CD4-positive, alpha-beta T cell treated with Interleukin-10 for 1 hour (primary cell): ENCODE results near the gene MYMX.

Source experiments
- DNase-seq: peaks from one replicate; pipeline ENCODE4 v3.0.0-alpha.2; 2020

The MYMX gene

GRCh38 chr6:44234101-44235025 is 17.6 kb downstream of the MYMX start:
- no peak for DNase-seq

GRCh38 chr6:44235269-44235668 is 18.5 kb downstream of the MYMX start:
- no peak for DNase-seq

- DNase-seq: no peak
These were observed 19.3 kb downstream of the MYMX start for GRCh38 chr6:44235891-44236516.

GRCh38 chr6:44237021-44237812 is 20.5 kb downstream of the MYMX start:
- DNase-seq: peak; percentile 82

- peak; percentile 82 for DNase-seq
These were observed 21.2 kb downstream of the MYMX start for GRCh38 chr6:44237813-44238433.

- no peak for DNase-seq
These were observed 22.1 kb downstream of the MYMX start for GRCh38 chr6:44238687-44239350.

GRCh38 chr6:44243345-44243744 is 26.6 kb downstream of the MYMX start:
- DNase-seq: no peak

- no peak for DNase-seq
These were observed 28.7 kb downstream of the MYMX start for GRCh38 chr6:44245391-44245911.

GRCh38 chr6:44245912-44246662 is 29.4 kb downstream of the MYMX start:
- DNase-seq: peak; percentile 88

- peak; percentile 99 for DNase-seq
These were observed 30.1 kb downstream of the MYMX start, which contains the start of gene HSP90AB1 for GRCh38 chr6:44246663-44247337. Gene HSP90AB1, plus strand, starts transcription at chr6:44247101. Its CDS starts 1,529 bp downstream, at chr6:44248630.

GRCh38 chr6:44247338-44248302 is 30.9 kb downstream of the MYMX start:
- peak; percentile 89 for DNase-seq

GRCh38 chr6:44248579-44248978 is 31.9 kb downstream of the MYMX start:
- no peak for DNase-seq

- no peak for DNase-seq
These were observed 32.5 kb downstream of the MYMX start for GRCh38 chr6:44249082-44249748.

GRCh38 chr6:44250067-44250717 is 33.5 kb downstream of the MYMX start:
- no peak for DNase-seq

GRCh38 chr6:44250718-44251123 is 34.0 kb downstream of the MYMX start:
- no peak for DNase-seq

GRCh38 chr6:44251576-44252524 is 35.1 kb downstream of the MYMX start:
- DNase-seq: no peak
